T-helper 2 cell treated with Interferon-gamma antibody and Interleukin-4, amounts not matched to agents 5 μg/mL and 100 μg/mL, for 36 hours (primary cell): ENCODE data around the gene ARHGEF16.

Experiments used
- DNase-seq: peaks from one replicate; pipeline ENCODE4 v3.0.0; 2021; ENCODE audit warnings: low spot score
- H3K27ac Mint-ChIP-seq: one replicate; pipeline ENCODE4 v1.8.0; 2021; ENCODE audit warnings: mild to moderate bottlenecking, mixed read lengths
- H3K27me3 Mint-ChIP-seq: one replicate; pipeline ENCODE4 v1.8.0; 2021; ENCODE audit warnings: low read depth, mixed read lengths
- H3K36me3 Mint-ChIP-seq: one replicate; pipeline ENCODE4 v1.8.0; 2021; ENCODE audit warnings: low read depth, mixed read lengths
- H3K4me1 Mint-ChIP-seq: one replicate; pipeline ENCODE4 v1.8.0; 2021; ENCODE audit warnings: low read depth, mixed read lengths
- H3K4me3 Mint-ChIP-seq: one replicate; pipeline ENCODE4 v1.8.0; 2022; ENCODE audit warnings: mild to moderate bottlenecking, moderate library complexity, mixed read lengths
- H3K9me3 Mint-ChIP-seq: one replicate; pipeline ENCODE4 v1.8.0; 2021; ENCODE audit warnings: mixed read lengths

ARHGEF16 gene

GRCh38 chr1:3525551-3526482 is 71.4 kb downstream of the ARHGEF16 start:
- Mint-ChIP-seq H3K9me3 (no peaks in the 10 kb centered on the region), H3K4me1 (peaks cover 6% of the 10 kb centered on the region), H3K4me3 (no peak overlapping the region), H3K36me3 (no peaks in the 10 kb centered on the region), H3K27me3 (no peaks in the 10 kb centered on the region), H3K27ac (no peak overlapping the region)
- DNase-seq = no peak

GRCh38 chr1:3527774-3528173 is 73.3 kb downstream of the ARHGEF16 start:
- H3K9me3 Mint-ChIP-seq = no peaks in the 10 kb centered on the region
- DNase-seq = no peak
- H3K27me3 Mint-ChIP-seq = peaks cover 2% of the 10 kb centered on the region

GRCh38 chr1:3529099-3529729 is 74.7 kb downstream of the ARHGEF16 start:
- peak overlapping the region; percentile 40 for H3K4me3 Mint-ChIP-seq

More at GRCh38 chr1:3527774-3528173, 73.3 kb downstream of the ARHGEF16 start:
- Mint-ChIP-seq H3K4me3 (no peak overlapping the region), H3K36me3 (no peaks in the 10 kb centered on the region), H3K27ac (no peak overlapping the region), H3K4me1 (peaks cover 8% of the 10 kb centered on the region)

GRCh38 chr1:3530086-3530925 is 75.8 kb downstream of the ARHGEF16 start:
- Mint-ChIP-seq H3K9me3 (no peaks in the 10 kb centered on the region), H3K27ac (no peak overlapping the region), H3K36me3 (no peaks in the 10 kb centered on the region), H3K4me1 (peaks cover 8% of the 10 kb centered on the region), H3K27me3 (peaks cover 2% of the 10 kb centered on the region), H3K4me3 (peak overlapping the region; percentile 82)
- DNase-seq = no peak

More at GRCh38 chr1:3529099-3529729, 74.7 kb downstream of the ARHGEF16 start:
- no peaks in the 10 kb centered on the region for H3K36me3 Mint-ChIP-seq
- H3K9me3 Mint-ChIP-seq = no peaks in the 10 kb centered on the region
- DNase-seq = no peak
- peaks cover 2% of the 10 kb centered on the region for H3K27me3 Mint-ChIP-seq
- no peak overlapping the region for H3K27ac Mint-ChIP-seq
- peaks cover 8% of the 10 kb centered on the region for H3K4me1 Mint-ChIP-seq
